ENCODE data around the gene COL9A3. TPM values are rescaled to one million over a fixed set of nuclear protein-coding genes. Genes with fewer than 3 reads are reported as not detected.

COL9A3 gene
- total and polyA plus RNA-seq, 5 donors = 4.3 to 13.0 (median 5.7) TPM

DNA sequence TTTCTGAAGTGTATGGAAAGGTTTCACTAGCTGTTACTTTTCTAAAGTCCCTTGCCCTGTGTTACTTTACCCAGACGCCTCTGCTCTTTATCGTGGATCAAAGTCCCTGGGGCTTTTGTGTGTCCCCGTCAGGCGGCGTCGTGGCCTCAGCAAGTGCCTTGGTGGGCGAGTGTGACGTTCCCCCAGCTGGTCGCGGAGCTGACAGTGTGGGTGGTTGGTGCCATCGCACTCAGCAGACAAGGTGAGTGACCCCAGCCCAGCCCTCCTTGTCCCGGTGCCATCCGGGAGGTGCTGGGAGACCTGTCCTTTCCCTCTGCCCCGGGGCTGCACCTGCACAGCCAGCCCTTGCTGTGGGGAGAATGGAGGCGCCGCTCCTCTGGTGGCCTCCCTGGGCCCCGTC is 72.1 kb downstream of the COL9A3 start:
- Histone ChIP-seq H3K27ac (ENCODE audit: low read length) (no peak overlapping the region), H3K4me3 (ENCODE audit: low read length) (no peak overlapping the region), H3K4me1 (ENCODE audit: control insufficient read depth, insufficient read depth, low read length) (no peaks in the 10 kb centered on the region), H3K9me3 (ENCODE audit: control insufficient read depth, low read length) (no peaks in the 10 kb centered on the region), H3K27me3 (ENCODE audit: control insufficient read depth, insufficient read depth) (no peaks in the 10 kb centered on the region)
- ATAC-seq (no peak), DNase-seq (peak in 1 of 3 donors; percentile 60)
- 90% methylated on average over 17 of the region's 17 CpGs for WGBS
- intact Hi-C loops (cut with DNase I) = no loop called here

DNA sequence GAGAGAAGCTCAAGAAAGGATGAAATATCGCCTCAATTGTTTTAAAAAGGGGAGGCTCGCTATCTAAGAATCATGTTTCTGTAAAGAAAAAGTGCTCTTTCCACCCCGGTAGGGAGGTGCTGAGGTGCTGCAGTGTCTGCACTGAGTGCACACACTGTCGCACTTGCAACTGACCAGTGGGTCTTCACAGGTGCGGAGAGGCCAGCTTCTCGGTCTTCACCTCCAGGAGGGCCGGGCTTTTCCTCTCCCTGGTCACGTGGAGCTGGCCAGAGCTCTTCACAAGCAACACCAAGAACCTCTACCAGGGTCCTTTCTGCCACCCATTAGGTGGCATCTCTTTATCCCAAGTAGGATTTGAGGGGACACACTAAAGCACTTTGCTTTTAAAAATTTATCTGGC is 72.6 kb downstream of the COL9A3 start:
- no peaks in the 10 kb centered on the region for H3K9me3 ChIP-seq (ENCODE audit: control insufficient read depth, low read length)
- DNase-seq (no peak), ATAC-seq (no peak)
- no peaks in the 10 kb centered on the region for H3K4me1 ChIP-seq (ENCODE audit: control insufficient read depth, insufficient read depth, low read length)
- H3K27ac ChIP-seq (ENCODE audit: low read length) = no peak overlapping the region
- no peak overlapping the region for H3K4me3 ChIP-seq (ENCODE audit: low read length)
- 91% methylated on average over 8 of the region's 8 CpGs for WGBS
- intact Hi-C loops (cut with DNase I) = no loop called here
- no peaks in the 10 kb centered on the region for H3K27me3 ChIP-seq (ENCODE audit: control insufficient read depth, insufficient read depth)

- Histone ChIP-seq H3K4me3 (ENCODE audit: low read length) (no peak overlapping the region), H3K9me3 (ENCODE audit: control insufficient read depth, low read length) (no peaks in the 10 kb centered on the region), H3K27ac (ENCODE audit: low read length) (no peak overlapping the region), H3K4me1 (ENCODE audit: control insufficient read depth, insufficient read depth, low read length) (no peaks in the 10 kb centered on the region), H3K27me3 (ENCODE audit: control insufficient read depth, insufficient read depth) (no peaks in the 10 kb centered on the region)
- intact Hi-C loops (cut with DNase I) = loop anchor here in 1 of 4 donors (10.0 kb wide), 1 partner anchor 55 kb away; no protein-coding TSS in a partner anchor
- ATAC-seq (no peak), DNase-seq (no peak)
- WGBS = 90% methylated on average over 9 of the region's 9 CpGs
Observed at GRCh38 chr20:62889871-62890270, 73.0 kb downstream of the COL9A3 start.

- no peaks in the 10 kb centered on the region for H3K27me3 ChIP-seq (ENCODE audit: control insufficient read depth, insufficient read depth)
- H3K9me3 ChIP-seq (ENCODE audit: control insufficient read depth, low read length) = no peaks in the 10 kb centered on the region
- H3K4me1 ChIP-seq (ENCODE audit: control insufficient read depth, insufficient read depth, low read length) = no peaks in the 10 kb centered on the region
- DNase-seq = no peak
- H3K27ac ChIP-seq (ENCODE audit: low read length) = no peak overlapping the region
- 77% methylated on average over 7 of the region's 7 CpGs for WGBS
- no peak for ATAC-seq
- no peak overlapping the region for H3K4me3 ChIP-seq (ENCODE audit: low read length)
- intact Hi-C loops (cut with DNase I) = loop anchor here in 1 of 4 donors (10.0 kb wide), 1 partner anchor 54 kb away; no protein-coding TSS in a partner anchor
Observed at GRCh38 chr20:62890444-62890843, 73.6 kb downstream of the COL9A3 start.

Other genes with a start within 250 kb of the COL9A3 start
- 1 to 10 TPM; 4.1 to 8.4 (median 5.3) TPM for gene SLCO4A1, start 174.5 kb upstream of the COL9A3 start, total RNA-seq
- gene SLCO4A1, start 174.5 kb upstream of the COL9A3 start, polyA plus RNA-seq = 15.5 TPM
- under 1 TPM in 1 of 4 donors, not detected in 3; 0.06 TPM for gene NTSR1, start 108.2 kb upstream of the COL9A3 start, total RNA-seq
- not detected for gene NTSR1, start 108.2 kb upstream of the COL9A3 start, polyA plus RNA-seq
- 10 to 100 TPM in 1 of 4 donors, 1 to 10 TPM in 3; 8.3 to 10.9 (median 8.6) TPM for gene MRGBP, start 20.6 kb upstream of the COL9A3 start, total RNA-seq
- gene MRGBP, start 20.6 kb upstream of the COL9A3 start, polyA plus RNA-seq = 12.1 TPM
- gene OGFR, start 12.2 kb upstream of the COL9A3 start, total RNA-seq = 10 to 100 TPM; 21.0 to 29.6 (median 24.2) TPM
- 26.6 TPM for gene OGFR, start 12.2 kb upstream of the COL9A3 start, polyA plus RNA-seq
- gene TCFL5, start 44.8 kb downstream of the COL9A3 start, total RNA-seq = 1 to 10 TPM; 7.8 to 9.9 (median 8.2) TPM
- gene TCFL5, start 44.8 kb downstream of the COL9A3 start, polyA plus RNA-seq = 5.2 TPM
- gene DIDO1, start 109.5 kb downstream of the COL9A3 start, total RNA-seq = 10 to 100 TPM; 38.1 to 42.5 (median 40.0) TPM
- 23.3 TPM for gene DIDO1, start 109.5 kb downstream of the COL9A3 start, polyA plus RNA-seq
- gene GID8, start 121.1 kb downstream of the COL9A3 start, total RNA-seq = 10 to 100 TPM; 19.0 to 22.1 (median 20.0) TPM
- gene GID8, start 121.1 kb downstream of the COL9A3 start, polyA plus RNA-seq = 8.9 TPM
- 1 to 10 TPM; 1.5 to 4.8 (median 2.2) TPM for gene SLC17A9, start 135.7 kb downstream of the COL9A3 start, total RNA-seq
- gene SLC17A9, start 135.7 kb downstream of the COL9A3 start, polyA plus RNA-seq = 3.1 TPM
- not detected for gene BHLHE23, start 189.9 kb downstream of the COL9A3 start, total RNA-seq
- not detected for gene BHLHE23, start 189.9 kb downstream of the COL9A3 start, polyA plus RNA-seq